PC-3 (cell line): ENCODE results near the gene SMAD1.

Experiments used
- CTCF ChIP-seq: fragments of 300-600 bp; sonication (generic); conservative IDR thresholded peaks from 2 replicates; pipeline ENCODE4 v1.5.1; 2017; ENCODE audit warnings: antibody characterized with exemption, low read depth, mild to moderate bottlenecking, low read length
- EZH2phosphoT487 ChIP-seq: fragments of 300-600 bp; sonication (generic); IDR thresholded peaks from 2 replicates; pipeline ENCODE4 v1.6.1; 2018; ENCODE audit warnings: mild to moderate bottlenecking, antibody characterized with exemption, low read length, borderline replicate concordance

GRCh38 chr4:145487631-145488030 is 6.0 kb downstream of the SMAD1 start:
- no peak for TF ChIP-seq CTCF
- no peak for TF ChIP-seq EZH2phosphoT487
